Esophagus squamous epithelium (tissue), 4 donors: ENCODE data around the gene FOXRED2.

Experiments used
- CTCF ChIP-seq, 6 experiments: fragments of 450-650 bp in 4 of 6; fragments of 200-600 bp in 2 of 6; sonication (generic) in 2 of 6; IDR thresholded peaks; one replicate each; pipeline ENCODE4 v1.5.1; 2016 to 2019; ENCODE audit warnings: antibody characterized with exemption in 6 of 6, mild to moderate bottlenecking in 4 of 6, moderate library complexity in 4 of 6
- POLR2A ChIP-seq, 4 donors: fragments of 450-650 bp; IDR thresholded peaks; one replicate each; pipeline ENCODE4 v1.6.1; 2017; ENCODE audit warnings: antibody characterized with exemption in 4 of 4, mild to moderate bottlenecking in 4 of 4, moderate library complexity in 3 of 4

GRCh38 chr22:36549033-36549432 lies 42.2 kb upstream of the FOXRED2 start:
- TF ChIP-seq CTCF (IDR thresholded peaks at IDR 0.05) (no peak), POLR2A (IDR thresholded peaks at IDR 0.05) (no peak)
